ENCODE results near the gene SOX5.

- TF ChIP-seq GATA3 (IDR thresholded peaks at IDR 0.05; ENCODE audit: low read depth, low read length), result no peak
- TF ChIP-seq GATA2 (IDR thresholded peaks at IDR 0.05; ENCODE audit: low read depth, low read length), result no peak
Observed at GRCh38 chr12:23729359-23729758, 220.1 kb downstream of the SOX5 start.
